SK-N-MC (cell line): Measurements from ENCODE around the gene PC.
"Not testable (repeated sequence)": the region's sequence is repeated elsewhere in the genome, so short reads cannot be mapped to it uniquely, and the experiment has no call there.

ENCODE experiments used
- DNase-seq: peaks from one replicate; pipeline ENCODE4 v3.0.0-alpha.2; 2011; ENCODE audit warnings: low read depth, low spot score
- H3K27ac ChIP-seq: fragments of 200-600 bp; sonication (generic); 2 replicates; pipeline ENCODE4 v1.5.1; 2016; ENCODE audit warnings: mixed run types
- H3K36me3 ChIP-seq: fragments of 200-600 bp; sonication (generic); 2 replicates; pipeline ENCODE4 v1.6.1; 2017; ENCODE audit warnings: antibody characterized with exemption, low read length, mixed read lengths; ENCODE audit not compliant: insufficient read depth
- H3K4me3 ChIP-seq: fragments of 200-600 bp; sonication (generic); 2 replicates; pipeline ENCODE4 v1.5.1; 2016
- H3K9ac ChIP-seq: fragments of 200-600 bp; sonication (generic); 2 replicates; pipeline ENCODE4 v1.8.0; 2017; ENCODE audit warnings: mixed run types, mixed read lengths; ENCODE audit not compliant: insufficient read length
- H3K9me3 ChIP-seq: fragments of 200-600 bp; sonication (generic); 2 replicates; pipeline ENCODE4 v1.6.1; 2017; ENCODE audit warnings: low read depth, mild to moderate bottlenecking, antibody characterized with exemption, low read length, moderate library complexity, mixed read lengths
- EZH2 ChIP-seq: fragments of 200-600 bp; sonication (generic); IDR thresholded peaks from one replicate; pipeline ENCODE4 v1.6.1; 2017; ENCODE audit warnings: antibody characterized with exemption
- FOXP2 ChIP-seq: optimal IDR thresholded peaks from 2 replicates; pipeline ENCODE3; 2011; ENCODE audit warnings: mild to moderate bottlenecking, moderate library complexity; ENCODE audit not compliant: insufficient read depth; ENCODE audit errors: extremely low read length, control extremely low read depth
- POLR2AphosphoS5 ChIP-seq: IDR thresholded peaks from 2 replicates; pipeline ENCODE4 v1.6.1; 2012; ENCODE audit warnings: mild to moderate bottlenecking, low read depth, low read length, borderline replicate concordance

PC gene

DNA sequence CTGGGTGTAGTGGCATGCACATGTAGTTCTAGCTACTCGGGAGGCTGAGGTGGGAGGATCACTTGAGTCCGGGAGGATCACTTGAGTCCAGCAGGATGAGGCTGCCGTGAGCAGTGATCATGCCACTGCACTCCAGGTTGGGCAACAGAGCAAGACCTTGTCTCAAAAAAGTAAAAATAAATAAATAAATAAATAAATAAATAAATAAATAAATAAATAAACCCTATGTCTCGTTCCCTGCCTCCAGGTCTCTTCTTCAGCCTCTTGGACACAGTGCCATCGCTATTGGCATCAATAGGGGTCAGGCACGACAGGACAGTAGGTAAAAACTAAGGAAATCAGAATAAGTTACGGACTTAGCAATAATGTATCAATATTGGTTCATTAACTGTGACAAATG is 41.4 kb upstream of the PC start:
- Histone ChIP-seq H3K9me3 (no peaks in the 10 kb centered on the region), H3K9ac (no peak overlapping the region), H3K27ac (no peak overlapping the region), H3K4me3 (no peak overlapping the region), H3K36me3 (no peaks in the 10 kb centered on the region)
- TF ChIP-seq POLR2AphosphoS5 (no peak), FOXP2 (no peak), EZH2 (no peak)
- DNase-seq, result no peak

DNA sequence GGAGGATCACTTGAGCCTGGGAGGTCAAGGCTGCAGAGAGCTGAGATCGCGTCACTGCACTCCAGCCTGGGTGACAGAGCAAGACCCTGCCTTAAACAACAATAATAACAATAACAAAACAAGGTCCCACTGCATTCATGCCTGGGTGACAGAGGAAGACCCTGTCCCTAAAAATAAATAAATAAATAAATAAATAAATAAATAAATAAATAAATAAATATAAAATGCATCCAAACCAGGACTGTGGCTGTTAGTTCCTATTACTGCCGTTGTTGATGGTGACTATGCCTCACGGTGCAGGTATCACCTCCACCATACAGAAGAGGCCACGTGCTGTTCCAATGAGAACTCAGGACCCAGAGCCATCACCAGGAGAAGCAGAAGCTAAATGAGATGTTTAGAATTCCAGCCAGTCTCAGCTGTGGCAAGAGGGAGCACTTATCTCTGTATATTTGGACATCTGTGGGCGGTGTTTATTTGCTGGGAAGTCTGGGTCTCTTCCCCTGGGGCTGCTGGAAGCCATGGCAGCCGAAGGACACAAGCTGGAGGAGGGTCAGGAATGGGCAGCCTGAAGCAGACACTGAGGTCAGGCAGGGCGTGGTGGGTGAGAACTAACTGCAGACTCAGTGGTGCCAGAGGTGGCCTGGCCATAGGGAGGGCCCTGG is 38.6 kb upstream of the PC start:
- Histone ChIP-seq H3K36me3 (no peaks in the 10 kb centered on the region), H3K4me3 (no peak overlapping the region), H3K27ac (no peak overlapping the region), H3K9ac (no peak overlapping the region), H3K9me3 (no peaks in the 10 kb centered on the region)
- no peak for DNase-seq
- TF ChIP-seq POLR2AphosphoS5 (no peak), FOXP2 (no peak), EZH2 (no peak)

DNA sequence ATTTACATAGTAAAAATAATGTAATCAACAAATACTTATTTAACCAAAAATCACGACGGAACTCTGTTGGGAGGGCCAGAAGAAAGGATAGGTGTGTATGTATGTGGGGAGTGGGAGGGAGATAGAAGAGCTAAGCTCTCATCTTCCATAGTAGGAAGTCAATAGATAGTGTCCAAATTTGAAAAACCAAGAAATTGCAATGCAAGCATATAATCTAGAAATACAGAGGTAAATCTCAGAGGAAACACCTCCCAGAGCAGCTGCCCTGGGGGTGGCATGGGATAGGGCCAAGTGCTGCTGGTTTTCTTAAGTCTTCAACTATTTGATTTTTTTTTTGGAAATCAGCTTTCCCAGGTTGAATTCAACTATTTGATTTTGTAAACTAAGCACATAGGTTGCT is 33.9 kb upstream of the PC start:
- H3K36me3 ChIP-seq, result no peaks in the 10 kb centered on the region
- TF ChIP-seq POLR2AphosphoS5 (no peak), EZH2 (no peak), FOXP2 (no peak)
- no peak for DNase-seq
- H3K9ac ChIP-seq, result no peak overlapping the region
- H3K4me3 ChIP-seq, result no peak overlapping the region
- no peak overlapping the region for H3K27ac ChIP-seq
- no peaks in the 10 kb centered on the region for H3K9me3 ChIP-seq

DNA sequence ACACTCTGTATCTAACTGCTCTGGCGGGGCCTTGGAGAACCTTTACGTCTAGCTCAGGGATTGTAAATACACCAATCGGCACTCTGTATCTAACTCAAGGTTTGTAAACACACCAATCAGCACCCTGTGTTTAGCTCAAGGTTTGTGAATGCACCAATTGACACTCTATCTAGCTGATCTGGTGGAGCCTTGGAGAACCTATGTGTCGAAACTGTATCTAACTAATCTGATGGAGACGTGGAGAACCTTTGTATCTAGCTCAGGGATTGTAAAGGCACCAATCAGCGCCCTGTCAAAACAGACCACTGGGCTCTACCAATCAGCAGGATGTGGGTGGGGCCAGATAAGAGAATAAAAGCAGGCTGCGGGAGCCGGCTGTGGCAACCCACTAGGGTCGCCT is 31.2 kb upstream of the PC start:
- H3K36me3 ChIP-seq, DNase-seq, H3K9me3 ChIP-seq, H3K9ac ChIP-seq, H3K27ac ChIP-seq, H3K4me3 ChIP-seq: not testable (repeated sequence)

DNA sequence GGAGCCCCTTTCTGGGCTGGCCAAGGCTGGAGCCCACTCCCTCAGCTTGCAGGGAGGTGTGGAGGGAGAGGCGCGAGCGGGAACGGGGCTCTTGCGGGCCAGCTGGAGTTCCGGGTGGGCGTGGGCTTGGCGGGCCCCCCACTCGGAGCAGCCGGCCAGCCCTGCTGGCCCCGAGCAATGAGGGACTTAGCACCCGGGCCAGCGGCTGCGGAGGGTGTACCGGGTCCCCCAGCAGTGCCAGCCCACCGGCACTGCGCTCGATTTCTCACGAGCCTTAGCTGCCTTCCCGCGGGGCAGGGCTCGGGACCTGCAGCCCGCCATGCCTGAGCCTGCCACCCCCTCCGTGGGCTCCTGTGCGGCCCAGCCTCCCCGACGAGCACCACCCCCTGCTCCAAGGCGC is 30.6 kb upstream of the PC start:
- H3K9ac ChIP-seq, DNase-seq: not testable (repeated sequence)

DNA sequence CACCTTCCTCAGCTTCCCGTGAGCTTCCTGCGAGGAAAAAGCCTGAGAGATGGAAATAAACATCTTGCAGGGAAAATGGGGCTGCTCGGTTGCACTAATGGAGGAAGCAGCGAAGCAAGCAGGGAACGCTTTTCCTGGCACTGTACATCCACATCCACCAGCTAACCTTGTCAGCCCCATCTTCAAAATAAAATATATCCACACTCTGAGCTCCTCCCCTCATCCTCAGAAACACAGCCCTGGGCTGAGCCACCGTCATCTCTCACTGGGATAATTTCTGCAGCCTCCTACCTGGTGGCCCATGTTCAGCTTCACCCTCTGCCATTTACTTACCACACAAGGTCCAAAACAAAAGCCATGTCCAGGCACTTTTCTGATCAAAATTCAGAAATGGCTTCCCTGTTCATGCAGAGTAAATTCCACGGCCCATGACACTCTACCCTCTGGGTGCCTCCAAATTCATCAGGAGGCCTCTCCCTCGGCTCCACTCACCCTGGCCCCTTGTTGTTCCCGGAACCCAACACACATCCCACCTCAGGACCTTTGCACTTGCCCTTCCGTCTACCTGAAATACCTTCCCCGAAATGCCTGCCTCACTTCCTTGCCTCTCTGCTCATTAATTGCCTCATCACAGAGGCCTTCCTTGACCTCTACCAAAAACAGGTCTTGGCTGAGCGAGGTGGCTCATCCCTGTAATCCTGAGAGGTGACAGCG is 29.9 kb upstream of the PC start:
- Histone ChIP-seq H3K9ac (no peak overlapping the region), H3K4me3 (no peak overlapping the region), H3K27ac (no peak overlapping the region), H3K9me3 (no peaks in the 10 kb centered on the region), H3K36me3 (no peaks in the 10 kb centered on the region)
- no peak for DNase-seq
- TF ChIP-seq POLR2AphosphoS5, result no peak
- no peak for TF ChIP-seq EZH2
- no peak for TF ChIP-seq FOXP2

More for the DNA sequence above, 30.6 kb upstream of the PC start:
- H3K27ac ChIP-seq, H3K36me3 ChIP-seq, H3K4me3 ChIP-seq, H3K9me3 ChIP-seq: not testable (repeated sequence)

DNA sequence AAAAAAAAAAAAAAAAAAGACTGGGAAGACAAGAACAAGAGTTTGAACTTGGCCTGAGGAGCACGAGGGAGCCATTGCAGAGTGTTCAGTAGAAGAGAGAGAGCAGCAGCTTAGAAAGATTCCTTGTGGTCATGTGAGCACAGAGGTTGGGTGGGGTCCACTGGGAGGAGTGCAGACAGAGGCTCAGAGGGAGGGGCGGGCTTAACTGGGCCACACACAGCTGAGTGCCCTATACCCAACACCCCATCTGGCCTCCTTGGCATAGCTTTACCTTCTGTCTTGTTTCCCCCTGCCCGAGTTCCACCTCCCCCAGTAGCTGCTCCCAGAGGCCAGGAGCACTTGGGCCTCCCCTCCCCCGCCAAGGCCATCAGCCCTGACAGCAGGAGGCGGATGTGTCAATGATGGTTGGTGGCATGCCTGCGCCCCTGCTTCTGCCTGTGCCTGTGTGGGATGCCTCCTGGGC is 29.0 kb upstream of the PC start:
- Histone ChIP-seq H3K9ac (no peak overlapping the region), H3K36me3 (no peaks in the 10 kb centered on the region), H3K4me3 (no peak overlapping the region), H3K9me3 (no peaks in the 10 kb centered on the region), H3K27ac (no peak overlapping the region)
- DNase-seq, result no peak
- TF ChIP-seq FOXP2 (no peak), POLR2AphosphoS5 (no peak), EZH2 (no peak)

DNA sequence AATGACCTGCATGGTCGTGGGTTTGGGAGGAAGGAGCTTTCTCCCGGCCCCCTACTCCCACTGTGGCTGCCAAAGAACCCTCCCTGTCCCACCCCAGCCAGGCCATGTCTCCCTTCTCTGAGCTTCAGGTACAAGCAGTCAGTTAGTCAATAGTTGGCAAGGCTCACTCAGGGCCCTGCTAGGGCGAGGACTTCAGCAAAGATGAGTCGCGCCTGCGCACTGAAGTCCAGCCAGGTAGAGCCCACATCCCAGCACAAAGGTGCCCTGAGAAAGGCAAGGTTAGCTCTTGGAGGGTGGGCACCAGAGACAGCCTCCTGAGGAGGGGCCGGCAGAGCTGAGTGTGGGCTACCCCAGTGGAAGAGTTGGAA is 28.0 kb upstream of the PC start:
- Histone ChIP-seq H3K4me3 (no peak overlapping the region), H3K36me3 (no peaks in the 10 kb centered on the region), H3K27ac (no peak overlapping the region), H3K9me3 (no peaks in the 10 kb centered on the region), H3K9ac (no peak overlapping the region)
- TF ChIP-seq POLR2AphosphoS5 (no peak), EZH2 (no peak), FOXP2 (no peak)
- no peak for DNase-seq

DNA sequence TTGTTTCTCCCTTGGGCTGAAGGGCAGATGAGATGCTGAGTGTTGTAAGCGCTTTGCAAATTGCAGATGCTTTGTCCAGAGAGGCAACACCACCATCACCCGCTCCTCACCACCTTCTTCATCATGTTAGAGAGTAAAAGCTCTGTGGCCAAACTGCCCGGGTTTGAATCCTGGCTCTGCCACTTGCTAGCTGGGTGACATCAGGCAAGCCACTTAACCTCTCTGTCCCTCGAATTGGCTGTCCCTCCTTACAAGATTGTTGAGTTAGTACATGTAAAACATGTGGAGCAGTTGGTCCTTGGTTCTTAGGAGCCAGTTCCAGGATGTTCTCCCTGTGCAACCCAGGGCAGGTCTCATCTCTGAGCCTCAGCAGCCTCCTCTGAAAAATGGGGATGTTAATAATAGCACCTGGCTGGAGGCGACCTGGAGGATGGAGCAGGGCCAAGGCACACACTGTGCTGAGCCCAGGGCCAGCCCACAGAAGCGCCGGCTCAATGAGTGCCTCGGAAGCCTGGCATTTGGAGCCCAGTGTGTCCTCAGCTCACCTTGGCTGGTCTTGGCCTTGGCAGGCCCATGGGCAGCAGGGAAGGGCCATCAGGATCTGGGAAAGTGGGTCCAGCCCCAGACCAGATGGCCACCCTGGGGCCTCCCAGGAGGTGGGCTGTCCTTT is 27.5 kb upstream of the PC start:
- Histone ChIP-seq H3K9ac (no peak overlapping the region), H3K27ac (no peak overlapping the region), H3K36me3 (no peaks in the 10 kb centered on the region), H3K4me3 (no peak overlapping the region), H3K9me3 (no peaks in the 10 kb centered on the region)
- no peak for TF ChIP-seq POLR2AphosphoS5
- TF ChIP-seq EZH2, result no peak
- no peak for TF ChIP-seq FOXP2
- DNase-seq, result no peak
